CD4-positive, alpha-beta T cell (primary cell): ENCODE data around the gene B3GALT5. TPM values are rescaled to one million over a fixed set of nuclear protein-coding genes. Genes with fewer than 3 reads are reported as not detected.

Experiments used
- ATAC-seq: fragments of 200-7000 bp; cut with Tn5 transposase; one replicate; pipeline ENCODE4 v1.10.0; 2022; ENCODE audit warnings: mild to moderate bottlenecking; ENCODE audit not compliant: poor library complexity
- CTCF ChIA-PET: fragments of 350-600 bp; sonication (Branson Sonifier 250); formaldehyde crosslinking; loops from one replicate; lab custom pipeline; 2021; ENCODE audit warnings: antibody characterized with exemption, inconsistent platforms; lab: Charles Lee
- POLR2A ChIA-PET: fragments of 350-600 bp; sonication (Branson Sonifier 250); formaldehyde crosslinking; loops from one replicate; lab custom pipeline; 2021; ENCODE audit warnings: antibody characterized with exemption, inconsistent platforms; lab: Charles Lee
- DNase-seq, 14 experiments: peaks; one replicate each; pipeline ENCODE4 v3.0.0-alpha.2; 2013 to 2020; ENCODE audit warnings: mixed read lengths in 2 of 14
- H3K27ac ChIP-seq, 2 donors: one replicate each; pipeline versions ENCODE4 v1.5.1 to v1.7.0; 2013; ENCODE audit warnings: low read length in 2 of 2, low read depth in 1 of 2, mild to moderate bottlenecking in 1 of 2
- H3K27me3 ChIP-seq, 2 experiments: 1 replicate in 1 of 2; 2 replicates in 1 of 2; pipeline versions ENCODE4 v1.6.1 to v1.7.0; 2013; ENCODE audit warnings: low read length in 2 of 2, control low read depth in 1 of 2, mild to moderate bottlenecking in 1 of 2, moderate library complexity in 1 of 2; ENCODE audit not compliant: insufficient read depth in 2 of 2, control insufficient read depth in 1 of 2
- H3K36me3 ChIP-seq: one replicate; pipeline ENCODE4 v1.6.1; 2013; ENCODE audit warnings: low read length, control low read depth; ENCODE audit not compliant: insufficient read depth
- H3K4me1 ChIP-seq: one replicate; pipeline ENCODE4 v1.6.1; 2013; ENCODE audit warnings: low read length, control low read depth; ENCODE audit not compliant: insufficient read depth
- H3K4me3 ChIP-seq: one replicate; pipeline ENCODE4 v1.5.1; 2013; ENCODE audit warnings: mild to moderate bottlenecking, low read length, moderate library complexity
- H3K9me3 ChIP-seq, 2 experiments: 1 replicate in 1 of 2; 2 replicates in 1 of 2; pipeline versions ENCODE4 v1.6.1 to v1.7.0; 2013; ENCODE audit warnings: low read length in 2 of 2, mild to moderate bottlenecking in 2 of 2, control low read depth in 1 of 2, moderate library complexity in 1 of 2; ENCODE audit not compliant: control insufficient read depth in 1 of 2, insufficient read depth in 1 of 2
- H3K27ac Mint-ChIP-seq: one replicate; pipeline ENCODE4 v1.8.0; 2020; ENCODE audit warnings: mixed read lengths
- H3K27me3 Mint-ChIP-seq: one replicate; pipeline ENCODE4 v1.8.0; 2021; ENCODE audit warnings: mixed read lengths
- H3K36me3 Mint-ChIP-seq: one replicate; pipeline ENCODE4 v1.8.0; 2021; ENCODE audit warnings: low read depth, mixed read lengths
- H3K4me1 Mint-ChIP-seq: one replicate; pipeline ENCODE4 v1.8.0; 2021; ENCODE audit warnings: low read depth, mixed read lengths
- H3K4me3 Mint-ChIP-seq: one replicate; pipeline ENCODE4 v1.8.0; 2020; ENCODE audit warnings: mild to moderate bottlenecking, mixed read lengths
- H3K9me3 Mint-ChIP-seq: one replicate; pipeline ENCODE4 v1.8.0; 2020; ENCODE audit warnings: mixed read lengths
- intact Hi-C, 2 experiments: fragments of 100-400 bp; cut with DNase I in 1 of 2; cut with micrococcal nuclease in 1 of 2; formaldehyde crosslinking; loops; one replicate each; pipeline versions ENCODE4 v1.15.1 to v1.9.0; 2023 to 2025; cut with DNase I, micrococcal nuclease
- total RNA-seq, 174 experiments: library from RNA in 2 of 174; stranded (reverse) in 2 of 174; gene quantifications; one replicate each; pipeline ENCODE4 v1.2.3 and lab custom pipeline; 2021 to 2026
- TF ChIP-seq, protein P1 (sequence below): fragments of 200-600 bp; IDR thresholded peaks from one replicate; pipeline ENCODE4 v1.8.0; 2022; ENCODE audit warnings: antibody characterized with exemption, mild to moderate bottlenecking

B3GALT5 gene
- total RNA-seq, 2 experiments from 2014 or later: not detected

DNA sequence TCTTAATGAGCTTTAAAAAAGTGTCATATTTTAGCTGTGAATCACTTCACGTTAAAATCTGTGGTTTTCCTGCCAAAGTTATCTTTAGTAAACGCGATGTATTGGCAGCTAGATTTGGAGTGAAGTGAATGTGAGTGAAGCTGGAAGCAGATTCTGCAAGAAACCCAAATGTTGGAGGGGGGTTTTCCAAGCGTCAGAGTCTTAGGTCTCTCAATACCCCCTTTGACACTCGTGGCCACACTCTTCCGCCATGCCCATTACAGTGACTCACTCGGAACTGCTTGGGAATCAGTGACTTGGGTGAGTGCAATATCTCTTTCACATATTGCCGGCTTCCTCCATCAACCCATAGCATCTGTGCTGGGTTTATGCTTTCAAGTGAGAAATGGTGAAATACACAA lies 17.5 kb downstream of the B3GALT5 start:
- Mint-ChIP-seq H3K27me3 (peaks cover 40% of the 10 kb centered on the region), H3K4me3 (no peak overlapping the region), H3K9me3 (peaks cover 8% of the 10 kb centered on the region), H3K36me3 (no peaks in the 10 kb centered on the region), H3K27ac (no peak overlapping the region), H3K4me1 (no peaks in the 10 kb centered on the region)
- intact Hi-C loops: no loop called here
- CTCF ChIA-PET: no interaction called here
- Histone ChIP-seq H3K9me3 (no peaks in the 10 kb centered on the region), H3K27me3 (no peaks in the 10 kb centered on the region), H3K27ac (no peak overlapping the region), H3K4me1 (no peaks in the 10 kb centered on the region), H3K36me3 (no peaks in the 10 kb centered on the region), H3K4me3 (no peak overlapping the region)
- TF ChIP-seq, protein P1, sequence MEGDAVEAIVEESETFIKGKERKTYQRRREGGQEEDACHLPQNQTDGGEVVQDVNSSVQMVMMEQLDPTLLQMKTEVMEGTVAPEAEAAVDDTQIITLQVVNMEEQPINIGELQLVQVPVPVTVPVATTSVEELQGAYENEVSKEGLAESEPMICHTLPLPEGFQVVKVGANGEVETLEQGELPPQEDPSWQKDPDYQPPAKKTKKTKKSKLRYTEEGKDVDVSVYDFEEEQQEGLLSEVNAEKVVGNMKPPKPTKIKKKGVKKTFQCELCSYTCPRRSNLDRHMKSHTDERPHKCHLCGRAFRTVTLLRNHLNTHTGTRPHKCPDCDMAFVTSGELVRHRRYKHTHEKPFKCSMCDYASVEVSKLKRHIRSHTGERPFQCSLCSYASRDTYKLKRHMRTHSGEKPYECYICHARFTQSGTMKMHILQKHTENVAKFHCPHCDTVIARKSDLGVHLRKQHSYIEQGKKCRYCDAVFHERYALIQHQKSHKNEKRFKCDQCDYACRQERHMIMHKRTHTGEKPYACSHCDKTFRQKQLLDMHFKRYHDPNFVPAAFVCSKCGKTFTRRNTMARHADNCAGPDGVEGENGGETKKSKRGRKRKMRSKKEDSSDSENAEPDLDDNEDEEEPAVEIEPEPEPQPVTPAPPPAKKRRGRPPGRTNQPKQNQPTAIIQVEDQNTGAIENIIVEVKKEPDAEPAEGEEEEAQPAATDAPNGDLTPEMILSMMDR: no peak
- POLR2A ChIA-PET: no interaction called here
- DNase-seq (no peak), ATAC-seq (no peak)

DNA sequence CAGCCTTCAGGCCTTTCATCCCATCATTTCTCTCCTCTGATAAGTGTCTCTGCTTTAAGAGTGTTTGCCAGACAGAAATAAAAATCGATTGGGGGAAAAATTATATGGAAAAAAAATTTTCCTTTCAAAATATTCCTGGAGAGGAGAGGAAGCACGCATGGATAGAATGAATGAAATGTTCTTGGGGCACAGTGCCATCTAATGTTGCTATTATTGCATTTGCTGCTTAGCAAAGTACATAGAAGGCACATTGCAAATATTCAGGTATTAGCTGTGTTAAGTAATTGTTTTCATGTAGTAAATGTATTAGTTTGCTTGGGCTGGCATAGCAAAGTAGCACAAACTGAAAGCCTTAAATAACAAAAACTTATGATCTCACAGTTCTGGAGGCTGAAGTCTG lies 18.1 kb downstream of the B3GALT5 start:
- POLR2A ChIA-PET: no interaction called here
- TF ChIP-seq, protein P1: no peak
- CTCF ChIA-PET: no interaction called here
- H3K4me3 Mint-ChIP-seq: no peak overlapping the region
- Histone ChIP-seq H3K27me3 (no peaks in the 10 kb centered on the region), H3K36me3 (no peaks in the 10 kb centered on the region), H3K4me1 (no peaks in the 10 kb centered on the region), H3K9me3 (no peaks in the 10 kb centered on the region), H3K4me3 (no peak overlapping the region), H3K27ac (no peak overlapping the region)
- H3K4me1 Mint-ChIP-seq: no peaks in the 10 kb centered on the region
- ATAC-seq (no peak), DNase-seq (no peak)
- no peak overlapping the region for H3K27ac Mint-ChIP-seq
- H3K9me3 Mint-ChIP-seq: peaks cover 7% of the 10 kb centered on the region
- peaks cover 40% of the 10 kb centered on the region for H3K27me3 Mint-ChIP-seq
- intact Hi-C loops: no loop called here
- H3K36me3 Mint-ChIP-seq: no peaks in the 10 kb centered on the region

DNA sequence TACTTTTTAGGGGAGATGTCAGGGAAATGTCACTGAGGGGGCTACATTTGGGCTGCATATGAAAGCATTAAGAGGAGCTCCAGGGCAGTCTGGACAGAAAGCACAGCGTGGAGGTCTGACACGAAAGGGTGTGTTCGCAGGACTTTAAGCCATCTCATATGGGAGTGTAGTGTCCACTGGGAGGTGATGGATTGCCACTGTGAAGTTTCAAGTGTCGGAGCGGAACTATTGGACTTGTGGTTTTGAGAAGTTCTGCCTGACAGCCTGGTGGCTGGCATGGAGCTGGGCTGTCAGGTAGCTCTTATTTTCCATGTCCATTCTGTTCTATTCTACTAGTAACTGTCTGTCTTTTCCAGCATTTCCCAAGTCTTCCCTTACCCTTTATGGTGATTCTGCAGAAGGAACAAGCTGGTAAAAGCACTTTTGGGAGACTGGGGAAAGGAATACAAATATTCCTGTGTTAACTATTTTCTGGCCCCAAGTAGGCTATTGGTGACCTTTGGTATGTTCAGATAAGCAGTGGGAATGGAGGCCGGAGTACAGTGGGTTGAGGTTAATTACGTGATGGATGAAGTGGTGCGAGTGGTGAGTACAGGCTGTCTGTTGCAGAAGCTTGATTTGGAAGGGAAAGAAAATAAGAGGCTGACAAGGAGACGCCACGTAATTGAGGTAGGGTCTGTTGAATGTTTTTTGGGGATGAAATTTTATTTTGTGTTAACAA lies 19.3 kb downstream of the B3GALT5 start:
- Histone ChIP-seq H3K27me3 (no peaks in the 10 kb centered on the region), H3K9me3 (no peaks in the 10 kb centered on the region), H3K36me3 (no peaks in the 10 kb centered on the region), H3K4me1 (no peaks in the 10 kb centered on the region), H3K27ac (no peak overlapping the region), H3K4me3 (no peak overlapping the region)
- TF ChIP-seq, protein P1: no peak
- H3K9me3 Mint-ChIP-seq: no peaks in the 10 kb centered on the region
- no peak overlapping the region for H3K4me3 Mint-ChIP-seq
- H3K27me3 Mint-ChIP-seq: peaks cover 37% of the 10 kb centered on the region
- intact Hi-C loops: no loop called here
- ATAC-seq (no peak), DNase-seq (no peak)
- CTCF ChIA-PET: interaction anchor here (1.4 kb wide), 1 partner anchor 9 kb away, joined by 3 read pairs; no protein-coding TSS in a partner anchor
- H3K27ac Mint-ChIP-seq: no peak overlapping the region
- POLR2A ChIA-PET: no interaction called here
- no peaks in the 10 kb centered on the region for H3K4me1 Mint-ChIP-seq
- no peaks in the 10 kb centered on the region for H3K36me3 Mint-ChIP-seq
